HCT116 (cell line): Measurements from ENCODE around the gene TMEM219. TPM values are rescaled to one million over a fixed set of nuclear protein-coding genes. Genes with fewer than 3 reads are reported as not detected.

ENCODE experiments used
- ATAC-seq: fragments of 200-7000 bp; cut with Tn5 transposase; 2 replicates; pipeline ENCODE4 v1.9.1; 2020; ENCODE audit warnings: mild to moderate bottlenecking, moderate library complexity
- BruUV-seq: library from RNA; stranded (reverse); fragments of 400-500 nt; replicated peaks from 2 replicates; lab custom pipeline; 2021; lab: Mats Ljungman, UMichigan
- CTCF ChIA-PET: fragments of 300-600 bp; sonication (Branson Sonifier 250); formaldehyde crosslinking; loops from one replicate; lab custom pipeline; 2021; ENCODE audit warnings: antibody characterized with exemption; lab: Charles Lee
- POLR2A ChIA-PET: fragments of 300-600, 350-600 bp; sonication (Branson Sonifier 250); formaldehyde crosslinking; loops from one replicate; lab custom pipeline; 2021; ENCODE audit warnings: antibody characterized with exemption; lab: Charles Lee
- RAD21 ChIA-PET, 2 experiments: fragments of 300-600 bp; sonication (Branson Sonifier 250); formaldehyde crosslinking; loops; one replicate each; lab custom pipeline; 2023; ENCODE audit warnings: low total read pairs in 2 of 2; ENCODE audit not compliant: uncharacterized antibody in 2 of 2, unreplicated experiment in 2 of 2, low non-redundant PET in 1 of 2; lab: Charles Lee
- DNase-seq: peaks from one replicate; pipeline ENCODE4 v3.0.0-alpha.2; 2010; ENCODE audit warnings: low read depth, low spot score
- H2AFZ ChIP-seq: fragments of 200-600 bp; shearing (Covaris generic), sonication (generic); 2 replicates; pipeline ENCODE4 v1.6.1; 2017; ENCODE audit warnings: low read depth, mixed run types, mixed read lengths, antibody characterized with exemption, low read length; ENCODE audit not compliant: poor library complexity, severe bottlenecking
- H3K27ac ChIP-seq: 2 replicates; pipeline ENCODE4 v1.5.1; 2012; ENCODE audit warnings: low read depth, low read length
- H3K27me3 ChIP-seq: fragments of 200-600 bp; sonication (generic); 2 replicates; pipeline ENCODE4 v1.6.1; 2016; ENCODE audit warnings: mixed run types, low read length, mixed read lengths; ENCODE audit not compliant: insufficient read depth
- H3K36me3 ChIP-seq, 2 experiments: fragments of 200-500 bp in 1 of 2; fragments of 200-600 bp in 1 of 2; sonication (Bioruptor generic) in 1 of 2; sonication (generic) in 1 of 2; 2 replicates each; pipeline versions ENCODE4 v1.5.1 to v1.6.1; 2014 to 2016; ENCODE audit warnings: low read length in 2 of 2, inconsistent platforms in 1 of 2, mixed read lengths in 1 of 2, mixed run types in 1 of 2; ENCODE audit not compliant: insufficient read depth in 2 of 2, control insufficient read depth in 1 of 2
- H3K4me1 ChIP-seq, 2 experiments: fragments of 200-600 bp in 1 of 2; sonication (generic) in 1 of 2; 2 replicates each; pipeline versions ENCODE4 v1.5.1 to v1.6.1; 2012 to 2017; ENCODE audit warnings: low read length in 2 of 2, inconsistent platforms in 1 of 2, mild to moderate bottlenecking in 1 of 2, mixed read lengths in 1 of 2, mixed run types in 1 of 2, moderate library complexity in 1 of 2; ENCODE audit not compliant: insufficient read depth in 2 of 2, control insufficient read depth in 1 of 2
- H3K4me2 ChIP-seq: fragments of 200-600 bp; sonication (generic); 2 replicates; pipeline ENCODE4 v1.6.1; 2017; ENCODE audit warnings: mixed run types, low read length, mixed read lengths
- H3K4me3 ChIP-seq, 2 experiments: fragments of 200-600 bp in 1 of 2; sonication (generic) in 1 of 2; replicated peaks in 1 of 2; 2 replicates each; pipeline ENCODE4 v1.5.1; 2011 to 2016; ENCODE audit warnings: low read length in 2 of 2, control low read depth in 1 of 2, low read depth in 1 of 2, mild to moderate bottlenecking in 1 of 2, mixed read lengths in 1 of 2, mixed run types in 1 of 2
- H3K79me2 ChIP-seq: fragments of 200-600 bp; sonication (generic); 2 replicates; pipeline ENCODE4 v1.6.1; 2017; ENCODE audit warnings: mild to moderate bottlenecking, mixed run types, low read length, moderate library complexity, mixed read lengths; ENCODE audit not compliant: insufficient read depth
- H3K9ac ChIP-seq: fragments of 200-600 bp; sonication (generic); 2 replicates; pipeline ENCODE4 v1.6.1; 2016; ENCODE audit warnings: low read length, mixed read lengths
- H3K9me2 ChIP-seq: fragments of 200-600 bp; sonication (generic), shearing (Covaris generic); 2 replicates; pipeline ENCODE4 v1.6.1; 2017; ENCODE audit warnings: mixed run types, mild to moderate bottlenecking, moderate library complexity; ENCODE audit not compliant: insufficient read depth
- H3K9me3 ChIP-seq, 2 experiments: fragments of 200-500 bp in 1 of 2; fragments of 200-600 bp in 1 of 2; sonication (Bioruptor generic) in 1 of 2; sonication (generic) in 1 of 2; 2 replicates each; pipeline ENCODE4 v1.6.1; 2014 to 2017; ENCODE audit warnings: low read length in 2 of 2, mixed read lengths in 2 of 2, inconsistent platforms in 1 of 2, low read depth in 1 of 2, mild to moderate bottlenecking in 1 of 2, mixed run types in 1 of 2, moderate library complexity in 1 of 2; ENCODE audit not compliant: control insufficient read depth in 1 of 2, insufficient read depth in 1 of 2
- H4K20me1 ChIP-seq: fragments of 200-600 bp; sonication (generic), shearing (Covaris generic); 2 replicates; pipeline ENCODE4 v1.6.1; 2017; ENCODE audit warnings: mixed run types, mild to moderate bottlenecking, moderate library complexity; ENCODE audit not compliant: insufficient read depth
- ATF3 ChIP-seq: IDR thresholded peaks from 2 replicates; pipeline ENCODE4 v1.6.1; 2012
- CBX3 ChIP-seq: IDR thresholded peaks from 2 replicates; pipeline ENCODE4 v1.6.1; 2012; ENCODE audit warnings: low read depth
- CEBPB ChIP-seq: IDR thresholded peaks from 2 replicates; pipeline ENCODE4 v1.6.1; 2012; ENCODE audit warnings: low read depth
- EGR1 ChIP-seq: IDR thresholded peaks from 2 replicates; pipeline ENCODE4 v1.6.1; 2012; ENCODE audit warnings: low read depth
- EZH2 ChIP-seq: fragments of 200-600 bp; sonication (generic); IDR thresholded peaks from 2 replicates; pipeline ENCODE4 v1.6.1; 2017; ENCODE audit warnings: antibody characterized with exemption, mixed run types
- EZH2phosphoT487 ChIP-seq: fragments of 200-600 bp; IDR thresholded peaks from 2 replicates; pipeline ENCODE4 v1.6.1; 2018; ENCODE audit warnings: antibody characterized with exemption, borderline replicate concordance
- FOSL1 ChIP-seq: IDR thresholded peaks from 2 replicates; pipeline ENCODE4 v1.6.1; 2012; ENCODE audit warnings: low read depth
- POLR2A ChIP-seq: IDR thresholded peaks from 2 replicates; pipeline ENCODE4 v1.7.0; 2011; ENCODE audit warnings: borderline replicate concordance; ENCODE audit not compliant: insufficient read depth, insufficient read length; ENCODE audit errors: extremely low read depth
- POLR2AphosphoS5 ChIP-seq: IDR thresholded peaks from 2 replicates; pipeline ENCODE4 v1.6.1; 2011; ENCODE audit warnings: mild to moderate bottlenecking, low read depth, low read length, moderate library complexity
- RAD21 ChIP-seq: IDR thresholded peaks from 2 replicates; pipeline ENCODE4 v1.6.1; 2012; ENCODE audit warnings: low read depth, mild to moderate bottlenecking
- REST ChIP-seq: IDR thresholded peaks from 2 replicates; pipeline ENCODE4 v1.6.1; 2012; ENCODE audit warnings: low read depth
- SRF ChIP-seq: IDR thresholded peaks from 2 replicates; pipeline ENCODE4 v1.6.1; 2012; ENCODE audit warnings: low read depth
- TCF7L2 ChIP-seq: IDR thresholded peaks from 2 replicates; pipeline ENCODE4 v1.7.0; 2011; ENCODE audit warnings: borderline replicate concordance, inconsistent platforms; ENCODE audit not compliant: insufficient read depth, insufficient read length; ENCODE audit errors: extremely low read depth
- YY1 ChIP-seq: IDR thresholded peaks from 2 replicates; pipeline ENCODE4 v1.6.1; 2011; ENCODE audit warnings: low read length, low read depth, moderate library complexity, mild to moderate bottlenecking; ENCODE audit not compliant: insufficient replicate concordance; ENCODE audit errors: extremely low read depth
- ZBTB33 ChIP-seq: IDR thresholded peaks from 2 replicates; pipeline ENCODE4 v1.6.1; 2011; ENCODE audit warnings: mild to moderate bottlenecking, low read length, moderate library complexity; ENCODE audit not compliant: insufficient replicate concordance; ENCODE audit errors: extremely low read depth
- ZFX ChIP-seq: fragments of 450-650 bp; IDR thresholded peaks from 2 replicates; pipeline ENCODE4 v1.6.1; 2017
- intact Hi-C: fragments of 100-400 bp; cut with micrococcal nuclease; formaldehyde crosslinking; loops from 2 replicates; pipeline ENCODE4 v1.10.0; 2022
- total RNA-seq: library from RNA; stranded (reverse); gene quantifications from one replicate; pipeline ENCODE4 v1.2.1, GENCODE V29; 2021; ENCODE audit not compliant: unreplicated experiment

The TMEM219 gene
- total RNA-seq, 1 experiment from 2014 or later, result 75.5 TPM

GRCh38 chr16:29922326-29922725 is 39.6 kb upstream of the TMEM219 start:
- Histone ChIP-seq H3K9me3 (no peaks in the 10 kb centered on the region), H3K9ac (no peak overlapping the region), H2AFZ (no peak overlapping the region), H3K36me3 (peaks cover 26 to 33% of the 10 kb centered on the region in 2 experiments; a peak in 3 of 4 replicates), H3K27ac (no peak overlapping the region), H3K27me3 (no peaks in the 10 kb centered on the region), H3K4me2 (no peak overlapping the region), H3K79me2 (peaks cover 57% of the 10 kb centered on the region), H4K20me1 (no peaks in the 10 kb centered on the region), H3K4me1 (peaks cover 12 to 23% of the 10 kb centered on the region in 2 experiments), H3K9me2 (no peaks in the 10 kb centered on the region), H3K4me3 (no peak overlapping the region)
- RAD21 ChIA-PET, result no interaction called here
- ATAC-seq, result no peak
- POLR2A ChIA-PET, result no interaction called here
- no peak for DNase-seq
- no TSS peak for BruUV-seq
- intact Hi-C loops, result no loop called here
- TF ChIP-seq CBX3 (no peak), EZH2phosphoT487 (no peak), ZBTB33 (no peak), EZH2 (no peak), RAD21 (no peak), CEBPB (no peak), POLR2AphosphoS5 (no peak), EGR1 (no peak), POLR2A (no peak), TCF7L2 (no peak), YY1 (no peak), FOSL1 (no peak), ATF3 (no peak), ZFX (no peak), REST (no peak), SRF (no peak)
- TF ChIP-seq, all 23 proteins: peak for 0
- CTCF ChIA-PET, result no interaction called here
